PC-9 (cell line): ENCODE results near the gene CCDC91. TPM values are rescaled to one million over a fixed set of nuclear protein-coding genes. Genes with fewer than 3 reads are reported as not detected.

Experiments
- BruUV-seq: library from RNA; stranded (reverse); fragments of 400-500 nt; replicated peaks from 2 replicates; lab custom pipeline; 2021; lab: Mats Ljungman, UMichigan
- CTCF ChIA-PET: fragments of 300-600 bp; sonication (Branson Sonifier 250); formaldehyde crosslinking; loops from one replicate; lab custom pipeline; 2022; ENCODE audit warnings: antibody characterized with exemption; lab: Charles Lee
- POLR2A ChIA-PET: fragments of 300-600 bp; sonication (Branson Sonifier 250); formaldehyde crosslinking; loops from one replicate; lab custom pipeline; 2022; ENCODE audit warnings: antibody characterized with exemption; ENCODE audit not compliant: unreplicated experiment; lab: Charles Lee
- DNase-seq, 2 experiments: peaks; one replicate each; pipeline versions ENCODE4 v3.0.0 to v3.0.0-alpha.2; 2015 to 2022; ENCODE audit warnings: mixed read lengths in 1 of 2
- H2AFZ ChIP-seq: fragments of 200-600 bp; sonication (generic); 2 replicates; pipeline ENCODE4 v1.8.1; 2017; ENCODE audit warnings: antibody characterized with exemption
- H3F3A ChIP-seq: fragments of 200-600 bp; sonication (generic); 2 replicates; pipeline ENCODE4 v1.8.1; 2017; ENCODE audit warnings: antibody characterized with exemption, mild to moderate bottlenecking, low read depth; ENCODE audit not compliant: insufficient read depth
- H3K27ac ChIP-seq: fragments of 200-600 bp; sonication (generic); 2 replicates; pipeline ENCODE4 v1.6.1; 2016; ENCODE audit warnings: mixed run types
- H3K27me3 ChIP-seq: fragments of 200-600 bp; sonication (generic); 2 replicates; pipeline ENCODE4 v1.6.1; 2016; ENCODE audit warnings: low read depth, mixed run types; ENCODE audit not compliant: insufficient read depth
- H3K36me3 ChIP-seq: fragments of 200-600 bp; sonication (generic); 2 replicates; pipeline ENCODE4 v1.6.1; 2016; ENCODE audit warnings: low read depth, mixed run types
- H3K4me1 ChIP-seq: fragments of 200-600 bp; sonication (generic); replicated peaks from 2 replicates; pipeline ENCODE4 v1.6.1; 2016; ENCODE audit warnings: mixed run types; ENCODE audit not compliant: insufficient read depth
- H3K4me2 ChIP-seq: fragments of 200-600 bp; sonication (generic); 2 replicates; pipeline ENCODE4 v1.6.1; 2017; ENCODE audit warnings: mixed run types
- H3K4me3 ChIP-seq: fragments of 200-600 bp; sonication (generic); 2 replicates; pipeline ENCODE4 v1.6.1; 2016; ENCODE audit warnings: mixed run types
- H3K79me2 ChIP-seq: fragments of 200-600 bp; sonication (generic); 2 replicates; pipeline ENCODE4 v1.6.1; 2017; ENCODE audit warnings: low read depth, mixed run types
- H3K9me2 ChIP-seq: fragments of 200-600 bp; sonication (generic); 2 replicates; pipeline ENCODE4 v1.8.1; 2017; ENCODE audit warnings: mild to moderate bottlenecking; ENCODE audit not compliant: insufficient read depth
- H3K9me3 ChIP-seq: fragments of 200-600 bp; sonication (generic); 2 replicates; pipeline ENCODE4 v1.8.1; 2016; ENCODE audit warnings: low read depth; ENCODE audit not compliant: insufficient read depth
- H4K20me1 ChIP-seq: fragments of 200-600 bp; sonication (generic); 2 replicates; pipeline ENCODE4 v1.8.1; 2017; ENCODE audit not compliant: insufficient read depth
- EZH2 ChIP-seq: fragments of 200-600 bp; sonication (generic); IDR thresholded peaks from 2 replicates; pipeline ENCODE4 v1.8.0; 2017; ENCODE audit warnings: antibody characterized with exemption, low read depth
- intact Hi-C: fragments of 100-400 bp; cut with micrococcal nuclease; formaldehyde crosslinking; loops from one replicate; pipeline ENCODE4 v1.10.0; 2022; ENCODE audit not compliant: unreplicated experiment
- total RNA-seq: library from RNA; stranded (reverse); gene quantifications from 2 replicates; pipeline ENCODE4 v1.2.3, GENCODE V29; 2021
- TF ChIP-seq, protein P1 (sequence below): fragments of 200-600 bp; sonication (generic); conservative IDR thresholded peaks from 2 replicates; pipeline ENCODE4 v1.6.1; 2017; ENCODE audit warnings: mixed run types, antibody characterized with exemption, mild to moderate bottlenecking, moderate library complexity

The CCDC91 gene
- total RNA-seq, 1 experiment from 2014 or later, result 38.9 TPM

DNA sequence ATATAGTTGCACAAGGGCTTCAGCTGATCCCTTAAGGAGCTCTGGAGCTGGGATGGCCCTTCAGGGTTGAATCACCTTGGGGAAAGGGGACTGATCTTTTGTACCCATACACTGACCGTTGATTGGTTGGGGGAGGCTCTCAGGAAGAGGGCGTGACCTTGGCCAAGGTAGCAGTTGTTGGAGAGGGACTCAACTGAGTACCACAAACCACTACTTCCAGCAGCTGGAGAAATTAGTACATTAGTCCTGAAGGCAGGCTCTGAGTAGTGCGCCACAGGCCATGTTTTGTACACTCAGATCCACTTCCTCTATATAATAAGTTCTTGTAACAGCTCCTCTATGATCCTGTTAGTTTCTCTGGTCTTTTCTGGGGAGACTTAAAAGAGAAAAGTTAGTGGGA is 317.6 kb downstream of the CCDC91 start:
- no peaks in the 10 kb centered on the region for H3K4me1 ChIP-seq
- H3K9me2 ChIP-seq, result no peaks in the 10 kb centered on the region
- H4K20me1 ChIP-seq, result no peaks in the 10 kb centered on the region
- no peaks in the 10 kb centered on the region for H3K9me3 ChIP-seq
- ChIA-PET CTCF (no interaction called here), POLR2A (no interaction called here)
- no peak for DNase-seq
- TF ChIP-seq, protein P1, sequence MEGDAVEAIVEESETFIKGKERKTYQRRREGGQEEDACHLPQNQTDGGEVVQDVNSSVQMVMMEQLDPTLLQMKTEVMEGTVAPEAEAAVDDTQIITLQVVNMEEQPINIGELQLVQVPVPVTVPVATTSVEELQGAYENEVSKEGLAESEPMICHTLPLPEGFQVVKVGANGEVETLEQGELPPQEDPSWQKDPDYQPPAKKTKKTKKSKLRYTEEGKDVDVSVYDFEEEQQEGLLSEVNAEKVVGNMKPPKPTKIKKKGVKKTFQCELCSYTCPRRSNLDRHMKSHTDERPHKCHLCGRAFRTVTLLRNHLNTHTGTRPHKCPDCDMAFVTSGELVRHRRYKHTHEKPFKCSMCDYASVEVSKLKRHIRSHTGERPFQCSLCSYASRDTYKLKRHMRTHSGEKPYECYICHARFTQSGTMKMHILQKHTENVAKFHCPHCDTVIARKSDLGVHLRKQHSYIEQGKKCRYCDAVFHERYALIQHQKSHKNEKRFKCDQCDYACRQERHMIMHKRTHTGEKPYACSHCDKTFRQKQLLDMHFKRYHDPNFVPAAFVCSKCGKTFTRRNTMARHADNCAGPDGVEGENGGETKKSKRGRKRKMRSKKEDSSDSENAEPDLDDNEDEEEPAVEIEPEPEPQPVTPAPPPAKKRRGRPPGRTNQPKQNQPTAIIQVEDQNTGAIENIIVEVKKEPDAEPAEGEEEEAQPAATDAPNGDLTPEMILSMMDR, result no peak
- TF ChIP-seq EZH2, result no peak
- no peak overlapping the region for H2AFZ ChIP-seq
- no peak overlapping the region for H3K27ac ChIP-seq
- no TSS peak for BruUV-seq
- no peaks in the 10 kb centered on the region for H3K79me2 ChIP-seq
- no peak overlapping the region for H3K4me2 ChIP-seq
- intact Hi-C loops, result no loop called here
- no peak overlapping the region for H3K4me3 ChIP-seq
- H3F3A ChIP-seq, result no peaks in the 10 kb centered on the region
- H3K36me3 ChIP-seq, result no peaks in the 10 kb centered on the region
- H3K27me3 ChIP-seq, result no peaks in the 10 kb centered on the region

DNA sequence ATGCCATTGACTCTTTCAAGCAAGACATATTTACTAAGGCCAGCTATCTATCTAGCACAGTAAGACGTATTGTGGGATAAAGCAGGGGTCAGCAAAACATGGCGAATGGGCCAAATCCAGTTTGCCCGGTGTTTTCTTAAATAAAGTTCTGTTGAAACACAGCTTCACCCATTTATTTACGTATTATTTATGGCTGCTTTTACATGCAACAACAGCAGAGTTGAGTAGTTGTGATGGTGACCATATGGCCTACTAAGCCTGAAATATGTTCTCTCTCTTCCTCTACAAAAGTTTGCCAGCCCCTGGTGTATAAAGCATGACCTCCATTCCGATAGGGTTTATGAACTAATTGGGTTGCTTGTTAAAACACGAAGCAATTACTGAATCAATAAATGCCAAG is 322.1 kb downstream of the CCDC91 start:
- intact Hi-C loops, result no loop called here
- BruUV-seq, result no TSS peak

DNA sequence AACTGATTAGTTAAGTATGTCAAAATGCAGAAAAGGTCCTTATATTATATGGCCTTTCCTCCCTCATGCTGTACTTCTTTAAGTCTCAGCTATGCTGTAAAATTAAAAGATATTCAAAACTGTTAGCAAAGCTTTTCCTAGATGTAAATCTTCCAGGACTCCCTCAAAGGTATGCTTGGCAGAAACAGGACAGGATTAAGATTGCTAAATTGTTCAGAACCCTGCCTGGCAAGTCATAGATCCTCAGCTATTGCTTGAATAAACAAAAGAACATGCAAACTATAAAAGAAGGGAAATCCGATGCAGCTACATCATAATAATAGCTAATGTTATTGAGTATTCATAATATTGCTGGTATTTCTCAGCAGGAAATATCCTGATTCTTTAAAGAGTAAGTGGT is 322.6 kb downstream of the CCDC91 start:
- Histone ChIP-seq H3K27me3 (no peaks in the 10 kb centered on the region), H3K4me3 (no peak overlapping the region), H3F3A (no peaks in the 10 kb centered on the region), H2AFZ (no peak overlapping the region), H3K27ac (no peak overlapping the region), H3K4me1 (no peaks in the 10 kb centered on the region), H3K9me3 (no peaks in the 10 kb centered on the region), H3K4me2 (no peak overlapping the region), H4K20me1 (no peaks in the 10 kb centered on the region), H3K9me2 (no peaks in the 10 kb centered on the region), H3K79me2 (no peaks in the 10 kb centered on the region), H3K36me3 (no peaks in the 10 kb centered on the region)
- BruUV-seq, result no TSS peak
- no peak for TF ChIP-seq EZH2
- TF ChIP-seq, protein P1, result no peak
- intact Hi-C loops, result no loop called here
- DNase-seq, result no peak
- CTCF ChIA-PET, result no interaction called here
- POLR2A ChIA-PET, result no interaction called here

More for the DNA sequence above, 322.1 kb downstream of the CCDC91 start:
- Histone ChIP-seq H3F3A (no peaks in the 10 kb centered on the region), H3K4me3 (no peak overlapping the region), H3K4me1 (no peaks in the 10 kb centered on the region), H3K4me2 (no peak overlapping the region), H3K79me2 (no peaks in the 10 kb centered on the region), H3K27me3 (no peaks in the 10 kb centered on the region), H3K36me3 (no peaks in the 10 kb centered on the region), H4K20me1 (no peaks in the 10 kb centered on the region), H3K9me3 (no peaks in the 10 kb centered on the region), H3K9me2 (no peaks in the 10 kb centered on the region), H3K27ac (no peak overlapping the region), H2AFZ (no peak overlapping the region)
- POLR2A ChIA-PET, result no interaction called here
- TF ChIP-seq, protein P1, result no peak
- TF ChIP-seq EZH2, result no peak
- no peak for DNase-seq
- CTCF ChIA-PET, result no interaction called here
